ENCODE measurements around the gene DOCK10.

DOCK10 gene

DNA sequence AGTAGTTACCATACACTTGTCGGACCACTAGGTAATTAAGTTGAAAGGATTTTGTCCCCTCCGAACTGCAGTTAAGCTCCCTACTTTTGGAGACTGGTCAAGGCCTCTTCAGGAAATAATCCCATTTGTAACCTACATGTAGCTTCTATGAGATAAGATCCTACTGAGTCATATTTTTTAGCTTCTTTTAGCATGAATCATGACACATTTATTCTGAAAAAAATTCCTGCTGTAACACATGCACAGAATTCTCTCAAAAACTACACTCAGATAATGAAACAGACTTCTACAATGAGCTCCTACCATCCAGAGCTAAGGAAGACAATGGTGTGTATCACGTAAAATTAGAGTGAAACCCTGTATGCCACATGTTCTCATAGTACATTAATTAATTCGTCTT is 225.5 kb downstream of the DOCK10 start:
- no peak for DNase-seq

DNA sequence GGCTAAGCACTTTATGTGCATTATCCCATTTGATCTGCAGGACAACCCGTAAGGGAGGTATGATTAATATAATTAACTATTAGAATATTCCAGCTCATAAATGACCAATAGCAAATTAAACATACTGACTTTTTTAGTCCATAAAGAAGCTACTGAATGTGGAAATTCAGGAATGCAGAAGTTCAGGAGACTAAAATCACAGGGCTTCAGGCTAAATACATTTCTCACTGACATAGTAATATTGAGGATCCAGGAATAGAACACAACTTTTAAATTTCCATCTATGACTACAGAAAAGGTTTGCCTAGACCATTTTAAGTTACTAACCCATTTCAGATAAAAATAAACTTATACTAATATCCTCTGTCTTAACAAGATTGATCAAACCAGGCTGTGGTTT is 228.7 kb downstream of the DOCK10 start:
- no peak for DNase-seq

DNA sequence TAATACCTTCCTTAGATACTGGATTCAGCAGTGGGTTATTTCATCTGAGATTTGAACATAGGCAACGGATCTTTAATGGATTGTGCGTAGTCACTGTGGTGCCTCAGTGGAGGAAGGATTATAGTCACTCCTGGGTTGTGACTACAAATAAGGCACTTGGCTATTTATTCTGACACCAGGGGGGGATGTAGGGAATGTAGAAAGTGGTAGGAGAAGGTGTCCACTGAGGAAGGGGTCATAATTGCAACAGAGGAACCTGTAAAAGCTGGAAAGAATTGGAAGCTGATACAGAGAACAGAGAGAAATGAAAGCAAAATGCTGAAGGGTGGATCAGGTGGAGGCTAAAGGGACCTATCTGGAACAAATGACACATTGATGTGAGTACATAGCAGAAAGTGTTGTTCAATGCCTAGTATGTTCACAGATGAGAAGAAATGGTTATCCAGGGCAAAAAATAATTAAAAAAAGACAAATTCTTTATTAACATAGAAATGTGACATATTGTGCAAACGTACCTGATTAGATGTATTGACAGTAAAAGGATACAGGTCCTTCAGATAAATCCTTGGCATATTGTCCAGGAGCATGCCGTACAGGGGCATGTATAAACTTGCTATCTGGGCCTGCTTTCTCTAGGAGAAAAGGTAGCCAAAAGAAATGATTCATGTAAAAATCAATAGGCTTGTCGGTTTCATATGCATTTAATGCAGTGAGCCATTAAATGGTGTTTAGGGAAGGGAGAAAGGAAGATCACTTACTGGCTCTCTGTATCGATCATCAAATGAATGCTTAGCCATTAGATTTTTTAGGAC is 234.9 kb downstream of the DOCK10 start:
- no peak for DNase-seq

DNA sequence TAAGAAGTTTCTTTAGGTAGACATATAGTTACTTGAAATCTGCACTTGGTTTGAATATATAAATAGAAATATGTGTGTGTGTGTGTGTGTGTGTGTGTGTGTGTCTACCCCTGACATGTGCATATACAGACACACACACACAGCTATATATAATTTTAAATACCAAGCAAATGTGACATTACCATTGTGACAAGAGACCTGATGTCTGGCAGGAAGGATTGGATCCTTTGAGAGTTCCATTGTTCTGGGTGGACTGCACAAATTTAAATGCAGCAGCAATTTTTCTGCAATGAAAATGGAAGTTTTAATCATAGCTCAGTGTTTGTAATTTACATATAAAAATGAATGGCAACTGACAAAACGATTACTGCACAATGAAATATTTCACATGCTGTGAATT is 238.3 kb downstream of the DOCK10 start:
- no peak for DNase-seq

DNA sequence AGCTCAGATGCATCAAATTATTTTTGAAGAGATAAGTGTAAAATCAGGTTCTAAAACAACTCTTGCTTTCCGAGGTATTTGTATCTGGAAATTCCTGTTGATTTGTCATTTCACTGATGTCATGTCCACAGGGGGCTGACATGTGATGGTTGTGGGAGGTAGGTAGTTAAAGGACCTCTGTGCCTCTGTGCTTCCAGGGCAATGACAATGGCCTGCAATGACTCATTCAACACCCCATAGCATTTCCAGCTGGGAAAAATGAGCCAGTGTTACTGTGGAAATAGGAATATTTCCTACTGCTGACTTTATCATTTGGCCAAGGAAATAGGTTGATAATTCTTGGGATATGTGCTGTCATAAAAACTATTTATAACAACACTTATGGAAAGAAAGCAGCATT is 239.9 kb downstream of the DOCK10 start:
- DNase-seq = no peak

DNA sequence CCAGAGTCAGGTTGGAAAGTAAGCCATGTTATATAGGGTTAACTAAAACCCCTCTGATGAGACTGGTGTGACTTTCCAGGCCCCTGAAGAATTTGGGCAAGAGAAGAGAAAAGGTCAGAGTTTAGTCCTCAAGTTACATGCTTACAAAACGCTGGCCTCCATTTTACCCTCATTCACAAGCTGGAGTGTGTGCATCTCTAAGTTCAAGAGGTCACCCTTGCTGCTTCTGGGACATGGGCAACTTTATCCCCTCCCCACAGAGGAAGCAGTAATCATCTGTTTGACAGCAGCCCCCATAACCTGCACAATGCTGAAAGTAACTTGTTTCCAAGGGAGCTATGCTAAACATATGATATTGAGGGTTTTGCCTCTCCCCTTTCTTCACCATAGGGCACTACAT is 240.9 kb downstream of the DOCK10 start:
- DNase-seq = no peak

DNA sequence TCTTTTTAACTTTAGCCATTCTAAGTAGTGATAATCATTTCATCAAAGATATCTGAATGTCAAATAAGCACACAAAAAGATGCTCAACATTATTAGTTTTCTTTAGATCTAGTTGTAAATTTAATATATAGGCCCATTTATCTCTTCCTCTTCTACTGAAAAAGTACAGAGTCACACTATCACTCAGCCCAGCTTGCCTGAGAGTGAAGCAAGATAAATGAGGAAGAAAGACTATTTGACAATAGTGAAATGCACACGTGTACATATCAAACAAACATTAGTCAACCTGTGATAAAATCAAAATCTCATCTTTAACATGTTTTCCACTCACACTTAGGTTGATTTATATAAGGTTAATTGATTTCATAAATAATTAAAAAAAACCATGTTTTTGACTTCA is 242.6 kb downstream of the DOCK10 start:
- DNase-seq = no peak

DNA sequence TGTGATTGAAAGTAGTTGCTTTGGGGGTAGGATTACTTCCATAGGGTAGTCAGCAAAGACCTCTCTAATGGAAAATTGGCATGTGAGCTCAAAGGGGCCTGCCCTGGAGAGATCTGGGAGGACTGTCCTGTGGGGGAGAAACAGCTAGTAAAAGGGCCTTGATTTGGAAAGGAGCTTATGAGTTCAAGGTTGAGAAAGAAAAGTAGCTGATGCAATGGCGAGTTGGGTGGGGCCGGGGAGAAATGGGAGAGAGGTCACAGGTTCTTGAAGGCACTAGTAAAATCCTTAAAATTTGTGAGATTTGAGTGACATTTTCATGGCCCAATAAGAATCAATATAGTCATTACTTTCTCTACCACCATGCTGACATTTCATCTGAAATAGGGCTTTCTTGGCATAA is 244.1 kb downstream of the DOCK10 start:
- DNase-seq = no peak

DNA sequence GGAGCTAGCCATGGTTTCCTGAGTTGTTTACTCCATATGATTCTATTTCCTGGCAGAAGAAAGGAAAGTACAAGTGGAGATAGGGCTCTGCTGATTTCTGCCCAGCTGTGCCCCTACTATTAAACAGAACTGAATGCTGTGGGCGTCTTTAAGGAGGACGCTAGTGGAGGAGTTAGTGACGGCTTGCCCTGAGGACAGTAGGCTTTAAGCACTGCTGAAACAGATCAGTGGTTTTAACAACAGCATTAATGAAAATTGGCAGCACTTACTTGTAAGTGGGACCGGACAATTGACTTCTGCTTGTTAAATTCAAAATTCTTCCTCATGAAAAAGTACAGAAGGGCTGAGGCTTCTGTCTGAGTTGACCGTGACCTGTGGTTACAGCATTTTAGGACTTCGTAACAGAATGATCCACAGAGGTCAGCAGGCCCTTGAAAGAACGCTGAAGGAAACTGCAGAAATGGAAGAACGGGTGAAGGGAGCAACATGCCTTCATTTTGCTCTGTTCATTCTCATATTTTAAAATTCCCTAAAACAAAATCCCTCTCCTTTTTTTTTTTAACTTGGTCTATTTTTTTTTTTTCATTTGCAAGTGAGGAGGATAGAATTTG is 245.5 kb downstream of the DOCK10 start:
- DNase-seq = no peak

DNA sequence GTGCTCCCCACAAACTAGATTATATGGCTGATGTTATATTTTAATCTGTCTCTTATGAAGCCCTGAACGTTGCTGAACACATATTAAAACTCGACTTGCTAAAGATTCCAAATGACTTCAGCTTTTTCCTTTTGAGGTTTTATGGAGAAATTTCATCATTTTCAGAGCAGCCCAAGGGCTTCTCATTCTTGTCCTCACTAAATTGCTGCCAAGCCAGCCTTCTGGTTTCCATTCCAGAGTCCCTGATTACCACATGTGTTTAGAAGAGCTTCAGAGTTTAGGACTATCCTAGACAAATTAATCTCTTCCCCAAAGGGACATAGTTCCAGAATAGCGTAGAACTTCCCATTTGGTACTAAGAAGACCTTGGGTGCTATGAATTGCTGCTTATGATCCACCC is 248.3 kb downstream of the DOCK10 start:
- DNase-seq = no peak

DNA sequence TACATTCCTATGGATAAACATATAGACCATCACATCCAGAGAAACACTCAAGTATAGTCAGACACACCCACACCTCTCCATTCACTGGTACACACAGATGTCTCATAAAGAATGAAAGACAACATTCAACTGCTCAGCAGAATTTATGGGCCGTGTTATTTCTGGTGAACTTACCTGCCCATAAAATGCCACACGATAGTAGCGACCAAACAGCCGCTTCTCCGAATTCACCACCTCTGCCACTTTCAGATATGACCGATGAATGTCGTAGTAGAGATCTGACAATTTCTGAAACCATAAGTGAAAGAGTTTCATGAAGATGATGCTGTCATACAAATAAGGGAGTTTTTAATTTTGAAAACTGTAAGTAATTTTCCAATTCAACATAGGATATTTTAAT is 255.4 kb downstream of the DOCK10 start:
- no peak for DNase-seq

DNA sequence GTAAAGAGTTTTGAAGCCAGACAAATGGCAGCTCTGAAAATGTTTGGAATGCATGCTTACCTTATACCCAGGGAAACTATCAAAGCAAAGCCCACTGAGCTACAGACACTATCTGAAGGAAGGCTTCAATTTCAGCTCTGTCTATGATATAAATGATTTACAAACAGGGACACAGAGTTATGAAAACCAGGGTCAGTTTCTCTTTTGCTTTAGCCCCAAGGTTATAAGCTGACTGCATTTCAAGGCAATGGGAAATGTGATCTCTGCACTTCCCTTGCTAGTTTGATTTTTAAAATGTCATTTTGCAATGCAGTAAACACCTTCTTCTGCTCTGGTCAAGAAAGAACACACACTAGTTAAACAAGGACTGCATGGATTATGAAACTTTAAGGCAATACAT is 260.9 kb downstream of the DOCK10 start:
- no peak for DNase-seq

DNA sequence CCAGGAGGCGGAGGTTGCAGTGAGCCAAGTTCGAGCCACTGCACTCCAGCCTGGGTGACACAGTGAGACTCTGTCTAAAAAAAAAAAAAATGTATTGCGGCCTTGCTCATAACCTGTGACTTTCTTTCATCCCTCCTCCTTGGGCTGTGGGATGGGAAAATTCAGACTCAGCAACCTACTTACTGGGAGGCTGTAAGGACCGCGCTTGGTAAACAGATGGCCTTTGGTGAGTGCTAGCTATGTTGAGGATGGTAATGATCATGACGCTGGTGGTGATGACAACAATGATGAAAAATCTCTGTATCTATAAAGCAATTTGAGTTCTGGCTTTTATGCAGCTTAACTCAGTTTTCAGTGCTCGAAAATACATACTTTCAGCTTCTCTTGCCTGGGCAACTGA is 261.4 kb downstream of the DOCK10 start:
- DNase-seq = no peak

DNA sequence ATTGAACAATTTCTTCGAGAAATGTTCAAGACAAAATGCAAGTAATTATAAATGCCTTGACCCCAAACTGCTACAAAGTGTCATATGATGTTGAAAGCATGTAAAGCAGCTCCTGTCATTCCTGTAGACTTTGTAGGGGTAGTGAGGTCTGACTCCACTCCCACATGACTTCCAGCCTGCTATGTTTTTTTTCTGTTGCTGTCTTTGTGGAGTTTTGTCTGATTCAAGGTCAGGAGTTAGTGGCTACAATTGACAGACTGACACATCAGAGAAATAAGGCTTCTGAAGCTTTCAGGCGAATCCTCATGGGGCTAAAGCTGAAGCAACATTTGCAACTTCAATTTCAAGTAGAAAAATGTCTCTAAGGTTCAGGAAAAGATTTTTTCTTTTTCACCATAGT is 262.2 kb downstream of the DOCK10 start:
- DNase-seq = no peak

DNA sequence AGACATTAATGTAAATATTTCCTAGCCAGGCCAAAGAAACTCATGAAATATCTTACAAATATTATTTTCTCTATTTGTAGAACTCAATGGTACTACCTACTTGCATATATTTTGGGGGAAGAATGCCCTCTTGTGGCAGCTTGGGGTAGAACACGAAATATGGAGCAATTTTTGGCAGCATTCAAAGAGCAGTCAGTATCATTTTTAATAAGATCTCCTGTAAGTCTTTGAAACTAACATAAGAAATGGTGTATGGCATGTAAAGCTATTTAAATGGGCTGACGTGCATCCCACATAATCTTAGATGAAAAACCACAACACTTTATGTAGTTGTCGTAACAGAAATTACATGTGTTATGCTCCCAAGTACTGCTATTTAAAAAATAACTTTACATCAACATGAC is 263.8 kb downstream of the DOCK10 start:
- DNase-seq = no peak

DNA sequence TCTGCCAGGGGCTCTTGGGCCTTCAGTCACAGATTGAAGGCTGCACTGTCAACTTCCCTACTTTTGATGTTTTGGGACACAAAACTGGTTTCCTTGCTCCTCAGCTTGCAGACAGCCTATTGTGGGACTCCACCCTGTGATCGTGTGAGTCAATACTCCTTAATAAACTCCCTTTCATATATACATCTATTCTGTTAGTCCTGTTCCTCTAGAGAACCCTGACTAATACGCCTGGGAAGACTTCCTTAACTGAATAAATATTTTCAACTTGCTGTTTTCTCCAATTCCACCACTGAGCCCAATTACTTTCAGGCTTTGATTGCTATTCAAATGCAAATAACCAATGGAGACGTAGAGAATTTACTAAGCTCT is 264.7 kb downstream of the DOCK10 start:
- no peak for DNase-seq

DNA sequence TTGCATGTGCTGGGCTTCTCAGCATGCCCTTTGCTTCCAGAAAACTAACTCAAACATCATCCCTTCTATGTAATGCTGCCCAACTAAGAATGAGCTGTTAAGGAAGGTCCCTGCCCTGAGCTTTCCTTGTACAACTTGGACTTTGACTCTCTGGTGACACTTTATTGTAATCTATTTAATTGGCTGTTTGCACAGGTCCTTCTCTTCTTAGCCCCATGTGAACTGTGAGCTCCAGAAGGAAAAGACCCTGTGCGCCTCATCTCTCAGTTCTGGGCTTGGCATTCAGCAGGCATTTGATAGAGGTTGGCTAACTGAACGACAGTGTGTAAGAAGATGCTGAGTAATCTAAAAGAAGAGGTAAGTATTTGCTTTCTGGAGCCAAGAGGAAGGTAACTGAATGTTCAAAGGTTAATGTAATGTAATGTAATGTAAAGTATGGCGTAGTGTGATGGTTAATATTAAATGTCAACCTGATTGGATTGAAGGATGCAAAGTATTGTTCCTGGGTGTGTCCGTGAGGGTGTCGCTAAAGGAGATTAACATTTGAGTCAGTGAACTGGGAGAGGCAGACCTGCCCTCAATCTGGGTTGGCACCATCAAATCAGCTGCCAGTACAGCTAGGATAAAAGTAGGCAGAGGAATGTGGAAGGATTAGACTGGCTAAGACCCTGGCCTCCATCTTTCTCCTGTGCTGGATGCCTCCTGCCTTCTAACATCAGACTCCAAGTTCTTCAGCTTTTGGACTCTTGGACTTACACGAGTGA is 265.3 kb downstream of the DOCK10 start:
- DNase-seq = no peak

DNA sequence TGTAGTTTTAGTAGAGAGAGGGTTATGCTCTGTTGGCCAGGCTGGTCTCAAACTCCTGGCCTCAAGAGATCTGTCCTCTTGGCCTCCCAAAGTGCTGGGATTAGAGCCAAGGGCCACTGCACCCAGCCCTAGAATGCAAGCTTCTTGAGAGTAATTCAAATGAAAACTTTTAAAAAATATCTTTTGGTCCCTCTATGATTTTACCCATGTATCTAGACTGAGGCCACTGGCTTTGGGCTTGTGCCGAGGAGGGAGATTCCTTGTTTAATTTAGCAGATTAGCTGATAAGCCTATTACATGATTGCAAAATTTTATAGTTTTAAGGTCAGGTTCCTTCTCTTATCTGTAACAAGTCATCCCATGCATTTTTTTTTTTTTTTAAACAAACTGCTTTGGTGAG is 266.6 kb downstream of the DOCK10 start:
- no peak for DNase-seq

DNA sequence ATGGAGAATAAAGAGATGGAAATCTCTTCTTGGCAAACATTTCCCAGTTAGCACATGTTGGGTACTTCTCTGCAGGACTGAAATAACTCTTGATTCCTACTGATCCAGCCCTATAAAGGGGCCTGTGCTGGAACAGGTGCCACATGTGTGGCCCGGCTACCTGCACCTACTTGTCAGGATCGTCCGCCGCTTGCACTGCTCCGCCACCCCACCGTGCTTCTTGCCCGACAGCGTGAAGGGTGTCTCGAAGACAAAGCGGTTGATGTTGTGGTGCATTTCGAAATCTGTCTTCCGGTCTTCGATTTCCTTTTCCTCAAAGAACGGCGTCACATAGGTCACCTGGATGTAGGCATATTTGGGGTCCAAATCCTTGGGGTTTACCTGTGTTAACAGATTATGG is 267.5 kb downstream of the DOCK10 start:
- DNase-seq = no peak

DNA sequence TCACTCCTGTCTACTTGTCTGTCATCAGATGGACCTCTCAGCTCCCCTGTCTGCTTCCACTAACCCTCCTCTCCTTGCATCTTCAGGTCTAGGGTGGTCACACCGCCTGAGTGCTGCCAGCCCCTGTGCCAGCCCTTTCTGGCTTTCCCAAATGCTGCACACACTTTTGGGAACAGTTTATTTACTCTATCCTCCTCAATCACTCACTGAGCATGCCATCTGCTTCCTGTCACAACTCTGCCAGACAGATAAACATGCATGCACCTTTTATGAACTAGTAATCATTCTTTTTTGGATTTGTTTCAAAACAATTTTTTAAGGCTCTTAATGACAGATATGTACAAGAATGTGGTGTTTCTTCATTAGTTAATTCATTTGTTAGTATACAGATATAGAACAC is 269.8 kb downstream of the DOCK10 start:
- DNase-seq = no peak

DNA sequence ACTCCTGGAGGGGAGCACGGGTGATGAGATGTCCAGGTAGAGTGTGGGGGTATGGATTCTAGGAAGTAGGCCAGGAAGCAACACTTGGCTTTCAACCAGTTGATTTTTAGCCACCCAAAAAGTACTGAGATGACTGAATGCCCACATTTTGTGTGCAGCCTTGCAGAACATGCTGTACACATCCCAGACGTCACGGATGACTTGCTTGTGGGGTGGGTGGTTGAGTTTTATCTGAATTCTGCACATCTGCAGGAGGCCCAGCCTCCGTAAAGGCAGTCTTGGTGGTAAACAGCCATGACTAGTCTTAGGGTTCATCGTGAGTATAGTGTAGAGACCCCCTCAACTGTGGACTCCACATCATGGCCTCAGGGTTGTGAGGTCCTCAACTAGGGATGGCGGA is 272.8 kb downstream of the DOCK10 start:
- no peak for DNase-seq

DNA sequence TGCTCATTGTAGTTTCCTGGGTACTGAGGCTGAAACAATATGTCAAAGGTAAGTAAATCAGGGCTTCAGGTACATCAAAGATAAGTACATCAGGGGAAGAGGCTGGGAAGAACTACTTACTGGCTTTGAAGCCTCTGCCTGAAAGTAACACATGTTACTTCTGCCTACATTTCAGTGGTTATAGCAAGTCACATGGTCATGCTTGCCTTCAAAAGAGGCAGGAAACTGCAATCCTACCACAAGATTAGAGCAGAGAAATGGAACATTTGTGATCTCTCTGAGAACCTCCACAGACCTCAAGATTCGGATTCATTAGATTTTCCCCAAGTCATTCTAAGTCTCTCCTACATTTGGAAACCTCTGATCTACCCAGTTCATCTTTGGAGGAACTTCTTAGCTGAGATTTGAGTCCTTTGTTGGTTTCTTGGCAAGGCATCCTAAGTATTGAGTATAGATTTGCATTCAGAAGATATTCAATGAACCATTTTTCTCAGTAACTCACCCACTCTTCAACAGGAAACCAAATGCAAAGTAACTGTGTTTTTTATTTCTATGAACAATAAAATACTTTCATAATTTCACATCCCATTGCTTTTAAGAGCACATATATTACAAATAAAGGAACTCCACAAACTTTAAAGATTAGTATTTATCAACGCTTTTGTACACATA is 277.6 kb downstream of the DOCK10 start:
- no peak for DNase-seq

DNA sequence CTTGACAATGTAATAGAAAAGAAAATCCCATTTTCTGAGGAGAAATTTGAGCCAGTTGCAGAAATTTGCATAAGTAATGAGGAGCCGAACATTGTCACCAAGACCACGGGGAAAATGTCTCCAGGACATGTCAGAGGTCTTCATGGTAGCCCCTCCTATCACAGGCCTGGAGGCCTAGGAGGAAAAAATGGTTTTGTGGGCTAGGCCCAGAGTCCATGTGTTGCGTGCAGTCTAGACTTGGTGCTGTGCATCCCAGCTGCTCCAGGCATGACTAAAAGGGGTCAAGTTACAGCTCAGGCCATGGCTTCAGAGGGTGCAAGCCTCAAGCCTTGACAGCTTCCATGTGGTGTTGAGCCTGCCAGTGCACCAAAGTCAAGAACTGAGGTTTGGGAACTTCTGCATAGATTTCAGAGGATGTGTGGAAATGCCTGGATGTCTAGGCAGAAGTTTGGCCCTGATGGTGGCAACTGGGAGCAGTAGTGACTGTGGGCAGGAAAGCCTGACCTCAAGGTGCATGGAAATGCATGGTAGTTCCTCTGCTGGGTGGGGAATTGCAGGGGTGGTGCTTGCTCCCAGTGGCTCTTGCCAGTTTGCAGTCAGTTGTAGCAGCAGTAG is 284.2 kb downstream of the DOCK10 start:
- no peak for DNase-seq
